ENCODE measurements around the gene GPX2.
A peak's percentile ranks its signal among the peaks of the same experiment; 100 is the strongest.

GPX2 gene

GRCh38 chr14:64910847-64911495 is 31.6 kb downstream of the GPX2 start:
- peak; percentile 11 for DNase-seq

GRCh38 chr14:64906022-64906421 is 36.5 kb downstream of the GPX2 start:
- no peak for DNase-seq

DNA sequence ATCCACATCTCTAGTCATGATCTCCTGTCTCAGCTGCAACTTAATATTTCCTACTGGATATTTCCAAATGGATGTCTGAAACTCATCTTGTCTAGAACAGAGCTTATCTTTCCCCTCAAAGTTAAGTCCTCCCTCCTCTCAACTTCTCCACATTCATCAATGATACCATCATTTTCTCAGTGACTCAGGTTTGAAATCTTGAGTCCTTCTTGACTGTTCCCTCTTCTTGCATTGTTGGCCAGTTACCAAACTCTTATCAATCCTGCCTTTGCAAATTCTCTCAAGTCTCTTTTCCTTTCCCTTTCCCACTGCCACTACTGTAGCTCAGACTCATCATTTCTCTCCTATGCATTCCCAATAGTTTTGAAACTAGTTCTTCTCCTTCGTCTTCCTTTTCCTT is 42.6 kb downstream of the GPX2 start:
- no peak for DNase-seq

DNA sequence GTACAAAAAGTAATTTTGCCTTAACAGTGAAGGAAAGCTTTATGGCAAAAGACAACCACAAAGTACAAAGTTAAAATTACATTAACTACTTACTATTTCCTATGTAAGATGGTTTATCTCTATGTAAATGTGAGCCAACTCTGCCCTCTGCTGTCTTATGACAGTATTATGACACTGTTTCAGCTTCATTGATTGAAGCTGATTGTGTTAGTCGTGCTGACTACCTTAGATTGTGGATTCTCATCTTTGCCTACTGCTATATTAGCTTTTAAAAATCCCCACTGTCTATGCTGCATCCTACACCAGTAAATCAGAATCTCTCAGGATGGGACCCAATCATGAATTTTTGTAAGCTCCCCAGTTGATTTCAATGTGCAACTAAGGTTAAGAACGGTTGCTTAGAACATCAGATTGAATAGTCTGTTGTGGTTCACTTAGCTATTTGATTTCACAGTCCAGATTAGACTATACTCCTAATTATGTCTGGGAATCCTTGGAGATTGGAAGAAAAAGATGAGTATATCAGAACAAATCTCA is 50.6 kb downstream of the GPX2 start:
- peak; percentile 50 for DNase-seq

DNA sequence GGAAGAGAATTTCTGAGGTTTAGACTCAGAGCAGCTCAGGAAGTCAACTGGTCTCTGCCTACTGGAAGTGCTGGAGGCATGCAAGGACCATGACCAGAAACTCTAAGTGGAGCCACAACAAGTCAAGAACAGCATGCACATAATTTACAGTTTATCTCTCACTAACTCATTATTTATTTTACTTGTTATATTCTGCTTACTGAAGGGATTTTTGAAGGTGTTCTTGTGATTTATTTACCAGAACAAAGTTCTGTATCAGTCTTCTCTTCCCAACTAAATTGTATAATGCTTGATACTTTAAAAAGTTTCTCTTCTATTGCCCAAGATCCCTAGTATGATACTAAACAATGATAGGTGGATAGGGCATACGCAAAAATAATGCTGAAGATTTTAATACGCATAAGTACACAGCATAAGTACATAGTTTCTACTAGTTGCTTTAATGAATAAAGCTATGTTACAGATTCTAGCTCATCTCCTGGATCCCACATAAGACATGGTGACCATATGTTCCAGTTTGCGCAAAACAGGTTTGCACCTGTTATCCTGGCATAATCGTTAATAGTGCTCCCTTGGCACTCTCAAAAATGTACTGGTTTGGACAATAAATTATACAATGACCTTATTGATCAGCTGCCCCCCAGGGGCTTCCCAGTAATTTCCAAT is 51.2 kb downstream of the GPX2 start:
- no peak for DNase-seq

GRCh38 chr14:64889352-64889751 is 53.2 kb downstream of the GPX2 start:
- no peak for DNase-seq
